Stimulated activated CD4-positive, alpha-beta T cell treated with anti-CD3 and anti-CD28 coated beads, TNF-alpha, amount 100 ng/mL, for 1 hour (primary cell): ENCODE results near the gene SLC10A6.
"Not testable (repeated sequence)": the region's sequence is repeated elsewhere in the genome, so short reads cannot be mapped to it uniquely, and the experiment has no call there.

ENCODE experiments used
- DNase-seq, 3 donors: peaks; one replicate each; pipeline ENCODE4 v3.0.0-alpha.2; 2020; ENCODE audit warnings: low read depth in 3 of 3, low spot score in 1 of 3

Gene SLC10A6

GRCh38 chr4:86848732-86849619 lies at the start of gene SLC10A6:
TSS of gene SLC10A6 (minus strand) at chr4:86849384. CDS start at chr4:86849115, 269 bp downstream.
- no peak for DNase-seq

- DNase-seq = no peak
Measured at GRCh38 chr4:86898562-86898961, 49.4 kb upstream of the SLC10A6 start.

GRCh38 chr4:86896596-86896995 lies 47.4 kb upstream of the SLC10A6 start:
- no peak for DNase-seq

GRCh38 chr4:86895692-86896488 lies 46.7 kb upstream of the SLC10A6 start:
- DNase-seq = no peak

GRCh38 chr4:86894455-86894854 lies 45.3 kb upstream of the SLC10A6 start:
- no peak for DNase-seq

GRCh38 chr4:86893136-86893535 lies 44.0 kb upstream of the SLC10A6 start:
- DNase-seq = no peak

- no peak for DNase-seq
Measured at GRCh38 chr4:86892636-86892960, 43.4 kb upstream of the SLC10A6 start.

- DNase-seq = peak in 1 of 3 donors; percentile 5
Measured at GRCh38 chr4:86891762-86892635, 42.8 kb upstream of the SLC10A6 start, which contains the start of gene C4orf36. TSS of gene C4orf36 (minus strand) at chr4:86892422. CDS start at chr4:86891520, 902 bp downstream.

- no peak for DNase-seq
Measured at GRCh38 chr4:86890790-86891189, 41.6 kb upstream of the SLC10A6 start.

DNA sequence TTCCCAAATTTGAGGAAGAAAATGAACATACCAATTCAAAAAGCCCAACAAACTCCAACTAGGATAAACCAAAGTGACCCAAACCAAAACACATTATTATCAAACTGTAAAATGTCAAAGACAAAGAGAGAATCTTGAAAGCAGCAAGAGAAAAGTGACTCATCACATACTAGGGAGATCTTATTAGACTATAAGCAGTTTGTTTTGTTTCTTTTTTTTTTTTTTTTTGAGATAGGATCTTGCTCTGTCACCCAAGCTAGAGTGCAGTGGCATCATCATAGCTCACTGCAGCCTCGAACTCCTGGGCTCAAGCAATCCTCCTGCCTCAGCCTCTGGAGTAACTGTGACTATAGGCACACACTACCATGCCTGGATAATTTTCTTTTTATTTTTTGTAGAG lies 30.5 kb upstream of the SLC10A6 start:
- DNase-seq = no peak

DNA sequence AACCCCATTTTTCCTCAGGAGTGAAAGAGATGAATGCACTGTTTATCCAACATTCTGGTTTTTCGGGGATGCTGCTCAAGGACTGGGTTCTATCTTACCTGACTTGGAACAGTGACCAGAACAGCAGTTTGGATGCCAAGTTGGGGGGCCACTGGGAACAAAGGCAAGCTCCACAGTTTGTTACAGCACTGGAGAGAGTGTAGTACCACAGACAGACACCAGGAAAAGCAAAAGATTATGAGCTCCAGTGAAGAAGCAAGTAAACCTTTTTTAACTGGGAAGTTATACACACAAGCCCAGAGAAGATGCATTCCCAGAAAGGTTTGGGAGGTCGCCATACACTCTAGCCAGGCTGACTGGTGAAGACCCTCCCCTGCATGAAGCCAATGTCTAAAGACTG lies 29.5 kb upstream of the SLC10A6 start:
- DNase-seq = no peak

DNA sequence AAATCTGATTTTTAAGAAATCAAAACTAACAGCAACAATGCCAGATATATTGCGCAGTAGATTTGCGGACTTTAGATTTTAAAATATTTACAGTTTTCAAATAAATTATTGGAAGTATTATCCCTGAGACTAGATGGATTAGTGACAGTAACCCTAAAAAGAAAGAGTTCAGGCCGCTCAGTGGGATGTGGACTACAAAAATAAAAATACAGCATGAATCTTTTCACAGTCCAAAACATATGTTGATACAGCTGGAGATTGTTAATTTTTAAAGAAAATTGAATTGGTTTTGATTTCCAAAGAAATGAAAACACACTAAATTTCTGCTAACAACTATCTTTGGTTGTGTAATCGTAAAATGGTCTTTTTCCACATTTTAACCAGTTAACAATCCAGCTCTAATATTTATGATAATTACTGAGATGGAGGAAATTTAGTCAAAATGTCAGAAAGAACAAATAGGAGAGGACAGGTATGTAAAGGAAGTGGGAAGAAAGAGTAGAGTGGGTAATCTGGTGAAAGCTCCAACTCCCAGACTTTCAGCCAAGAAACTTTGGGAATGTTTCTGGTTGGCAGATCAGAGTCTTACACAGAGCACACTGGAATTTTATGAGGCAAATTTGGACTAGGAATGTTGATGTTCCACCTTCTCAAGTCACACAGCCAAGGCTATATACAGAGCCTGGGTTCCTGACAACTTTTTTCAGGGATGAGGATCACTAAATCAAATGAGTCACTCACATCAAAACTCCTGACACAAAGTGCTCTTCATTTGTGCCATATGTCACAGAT lies 27.9 kb upstream of the SLC10A6 start:
- DNase-seq = no peak

GRCh38 chr4:86875436-86875835 lies 26.3 kb upstream of the SLC10A6 start:
- not testable (repeated sequence) for DNase-seq

GRCh38 chr4:86872135-86872534 lies 23.0 kb upstream of the SLC10A6 start:
- no peak for DNase-seq

- DNase-seq = no peak
Measured at GRCh38 chr4:86870442-86871069, 21.4 kb upstream of the SLC10A6 start.

GRCh38 chr4:86857341-86858052 lies 8.3 kb upstream of the SLC10A6 start:
- DNase-seq = no peak

- DNase-seq = no peak
Measured at GRCh38 chr4:86856896-86857295, 7.7 kb upstream of the SLC10A6 start.

DNA sequence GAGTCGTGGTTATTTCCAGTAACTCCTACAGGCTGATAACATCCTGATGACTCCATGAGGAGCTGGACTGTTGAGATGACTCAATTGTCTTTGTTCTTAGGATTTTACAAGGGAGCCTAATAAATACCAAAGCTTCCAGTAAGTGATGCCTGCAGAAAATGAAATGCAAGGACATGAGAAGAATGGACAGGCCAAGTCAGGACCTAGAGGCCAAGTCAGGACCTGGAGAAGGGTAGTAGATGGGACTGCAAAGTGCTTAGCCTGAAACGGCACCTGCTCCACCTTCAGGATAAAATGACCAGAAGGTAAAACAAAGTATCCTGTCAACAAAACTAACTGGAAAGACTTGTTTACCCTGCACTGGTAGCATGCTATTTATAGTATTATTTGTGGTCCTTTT lies 6.4 kb upstream of the SLC10A6 start:
- DNase-seq = no peak

DNA sequence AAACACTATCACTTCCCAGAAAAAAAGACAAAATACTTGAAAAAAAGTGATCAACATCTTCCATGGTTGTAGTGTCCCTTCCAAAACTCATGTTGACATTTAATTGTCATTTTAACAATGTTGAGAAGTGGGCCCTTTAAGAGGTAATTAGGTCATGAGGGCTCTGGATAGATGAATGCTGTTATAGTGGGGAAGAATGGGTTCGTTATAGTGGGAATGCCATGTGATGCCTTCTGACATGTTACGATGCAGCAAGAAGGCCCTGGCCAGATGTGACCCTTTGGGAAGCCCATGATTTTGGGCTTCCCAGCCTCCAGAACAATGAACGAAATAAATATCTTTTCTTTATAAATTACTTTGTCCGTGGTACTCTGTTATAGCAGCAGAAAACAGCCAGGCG lies 4.0 kb upstream of the SLC10A6 start:
- no peak for DNase-seq
